ENCODE measurements around the gene ZNF423.
A peak's percentile ranks its signal among the peaks of the same experiment; 100 is the strongest.

The ZNF423 gene

GRCh38 chr16:49776734-49777133, 79.2 kb downstream of the ZNF423 start:
- Histone ChIP-seq H2AFZ (no peak overlapping the region), H3K4me3 (ENCODE audit: low read depth, low read length) (no peak overlapping the region), H3K79me2 (no peaks in the 10 kb centered on the region), H3K4me1 (no peaks in the 10 kb centered on the region), H3K9me3 (ENCODE audit: control insufficient read depth, low read length) (no peaks in the 10 kb centered on the region), H3K36me3 (ENCODE audit: control insufficient read depth, insufficient read depth, low read length) (no peaks in the 10 kb centered on the region), H3K27ac (no peak overlapping the region), H3K27me3 (ENCODE audit: control insufficient read depth, insufficient read depth, low read length) (no peaks in the 10 kb centered on the region), H3K9ac (no peak overlapping the region), H3K4me2 (ENCODE audit: low read length) (no peak overlapping the region)
- no peak for TF ChIP-seq CTCF (IDR thresholded peaks at IDR 0.05)

- no peak overlapping the region for H2AFZ ChIP-seq
- H3K4me3 ChIP-seq (ENCODE audit: low read depth, low read length): no peak overlapping the region
- H3K9me3 ChIP-seq (ENCODE audit: control insufficient read depth, low read length): no peaks in the 10 kb centered on the region
- no peak overlapping the region for H3K9ac ChIP-seq
- H3K79me2 ChIP-seq: no peaks in the 10 kb centered on the region
- no peak overlapping the region for H3K4me2 ChIP-seq (ENCODE audit: low read length)
- no peaks in the 10 kb centered on the region for H3K27me3 ChIP-seq (ENCODE audit: control insufficient read depth, insufficient read depth, low read length)
- H3K36me3 ChIP-seq (ENCODE audit: control insufficient read depth, insufficient read depth, low read length): no peaks in the 10 kb centered on the region
- H3K4me1 ChIP-seq: no peaks in the 10 kb centered on the region
- peak overlapping the region; percentile 36 for H3K27ac ChIP-seq
- no peak for TF ChIP-seq CTCF (IDR thresholded peaks at IDR 0.05)
Observed at GRCh38 chr16:49776085-49776595, 79.8 kb downstream of the ZNF423 start.

- H3K4me2 ChIP-seq (ENCODE audit: low read length): no peak overlapping the region
- H3K9me3 ChIP-seq (ENCODE audit: control insufficient read depth, low read length): no peaks in the 10 kb centered on the region
- no peaks in the 10 kb centered on the region for H3K36me3 ChIP-seq (ENCODE audit: control insufficient read depth, insufficient read depth, low read length)
- H3K27me3 ChIP-seq (ENCODE audit: control insufficient read depth, insufficient read depth, low read length): no peaks in the 10 kb centered on the region
- H3K79me2 ChIP-seq: no peaks in the 10 kb centered on the region
- H3K27ac ChIP-seq: peak overlapping the region; percentile 36
- H2AFZ ChIP-seq: no peak overlapping the region
- H3K4me3 ChIP-seq (ENCODE audit: low read depth, low read length): no peak overlapping the region
- no peak overlapping the region for H3K9ac ChIP-seq
- no peak for TF ChIP-seq CTCF (IDR thresholded peaks at IDR 0.05)
- H3K4me1 ChIP-seq: no peaks in the 10 kb centered on the region
Observed at GRCh38 chr16:49775581-49775980, 80.3 kb downstream of the ZNF423 start.

- Histone ChIP-seq H3K4me1 (no peaks in the 10 kb centered on the region), H3K79me2 (no peaks in the 10 kb centered on the region), H3K4me3 (ENCODE audit: low read depth, low read length) (no peak overlapping the region), H3K4me2 (ENCODE audit: low read length) (no peak overlapping the region), H3K27me3 (ENCODE audit: control insufficient read depth, insufficient read depth, low read length) (no peaks in the 10 kb centered on the region), H3K27ac (no peak overlapping the region), H3K9me3 (ENCODE audit: control insufficient read depth, low read length) (no peaks in the 10 kb centered on the region), H2AFZ (no peak overlapping the region), H3K9ac (no peak overlapping the region), H3K36me3 (ENCODE audit: control insufficient read depth, insufficient read depth, low read length) (no peaks in the 10 kb centered on the region)
- no peak for TF ChIP-seq CTCF (IDR thresholded peaks at IDR 0.05)
Observed at GRCh38 chr16:49775018-49775417, 80.9 kb downstream of the ZNF423 start.
